Chondrocyte (in vitro differentiated cells): ENCODE results near the gene MAS1. TPM values are rescaled to one million over a fixed set of nuclear protein-coding genes. Genes with fewer than 3 reads are reported as not detected.
"Not testable (repeated sequence)": the region's sequence is repeated elsewhere in the genome, so short reads cannot be mapped to it uniquely, and the experiment has no call there.

Experiments
- DNase-seq: peaks from one replicate; pipeline ENCODE4 v3.0.0; 2021; ENCODE audit warnings: mixed read lengths, low spot score
- H3K27ac Mint-ChIP-seq: one replicate; pipeline ENCODE4 v1.8.0; 2021; ENCODE audit warnings: mild to moderate bottlenecking, moderate library complexity, mixed read lengths; ENCODE audit not compliant: unreplicated experiment
- H3K27me3 Mint-ChIP-seq: 2 replicates; pipeline ENCODE4 v1.8.0; 2021; ENCODE audit warnings: low read depth, mixed read lengths
- H3K36me3 Mint-ChIP-seq: 2 replicates; pipeline ENCODE4 v1.8.0; 2021; ENCODE audit warnings: low read depth, mixed read lengths
- H3K4me1 Mint-ChIP-seq: 2 replicates; pipeline ENCODE4 v1.8.0; 2021; ENCODE audit warnings: low read depth, mild to moderate bottlenecking, mixed read lengths
- H3K4me3 Mint-ChIP-seq: one replicate; pipeline ENCODE4 v1.8.0; 2021; ENCODE audit warnings: mild to moderate bottlenecking, moderate library complexity, mixed read lengths; ENCODE audit not compliant: unreplicated experiment
- H3K9me3 Mint-ChIP-seq: 2 replicates; pipeline ENCODE4 v1.8.0; 2021; ENCODE audit warnings: low read depth, mixed read lengths
- total RNA-seq: library from RNA; stranded (reverse); gene quantifications from 3 replicates; pipeline ENCODE4 v1.2.1, GENCODE V29; 2021
- TF ChIP-seq, protein P1 (sequence below): fragments of 200-600 bp; sonication (generic); IDR thresholded peaks from 2 replicates; pipeline ENCODE4 v1.5.0; 2021; ENCODE audit warnings: antibody characterized with exemption, mild to moderate bottlenecking, moderate library complexity

MAS1 gene
- total RNA-seq, 1 donor from 2014 or later, result not detected

DNA sequence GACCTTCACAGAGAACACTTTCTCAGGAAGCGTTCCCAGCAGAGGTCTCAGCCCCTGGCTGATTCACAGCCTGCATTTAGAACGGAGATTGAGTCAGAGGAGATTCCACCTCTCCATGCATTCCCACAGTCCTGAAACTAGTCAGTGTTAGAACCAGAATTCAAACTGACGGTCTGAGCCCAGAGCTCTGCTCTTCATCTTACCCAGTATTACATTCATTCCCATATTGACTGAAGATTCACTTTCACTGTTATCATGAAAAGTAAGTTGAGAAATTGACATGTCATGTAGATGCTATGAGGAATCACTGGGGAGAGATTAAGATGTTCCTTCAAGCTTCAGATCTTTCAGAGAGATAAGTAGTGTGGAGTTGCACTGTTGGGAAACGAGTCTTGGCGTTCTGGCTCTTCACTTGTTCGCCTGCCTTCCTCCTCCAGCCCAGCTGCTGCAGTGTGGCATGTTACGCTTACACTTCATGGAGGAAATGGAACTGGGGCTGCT is 28.3 kb downstream of the MAS1 start:
- TF ChIP-seq, protein P1, sequence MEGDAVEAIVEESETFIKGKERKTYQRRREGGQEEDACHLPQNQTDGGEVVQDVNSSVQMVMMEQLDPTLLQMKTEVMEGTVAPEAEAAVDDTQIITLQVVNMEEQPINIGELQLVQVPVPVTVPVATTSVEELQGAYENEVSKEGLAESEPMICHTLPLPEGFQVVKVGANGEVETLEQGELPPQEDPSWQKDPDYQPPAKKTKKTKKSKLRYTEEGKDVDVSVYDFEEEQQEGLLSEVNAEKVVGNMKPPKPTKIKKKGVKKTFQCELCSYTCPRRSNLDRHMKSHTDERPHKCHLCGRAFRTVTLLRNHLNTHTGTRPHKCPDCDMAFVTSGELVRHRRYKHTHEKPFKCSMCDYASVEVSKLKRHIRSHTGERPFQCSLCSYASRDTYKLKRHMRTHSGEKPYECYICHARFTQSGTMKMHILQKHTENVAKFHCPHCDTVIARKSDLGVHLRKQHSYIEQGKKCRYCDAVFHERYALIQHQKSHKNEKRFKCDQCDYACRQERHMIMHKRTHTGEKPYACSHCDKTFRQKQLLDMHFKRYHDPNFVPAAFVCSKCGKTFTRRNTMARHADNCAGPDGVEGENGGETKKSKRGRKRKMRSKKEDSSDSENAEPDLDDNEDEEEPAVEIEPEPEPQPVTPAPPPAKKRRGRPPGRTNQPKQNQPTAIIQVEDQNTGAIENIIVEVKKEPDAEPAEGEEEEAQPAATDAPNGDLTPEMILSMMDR, result no peak
- H3K27ac Mint-ChIP-seq, result peak overlapping the region; percentile 94

DNA sequence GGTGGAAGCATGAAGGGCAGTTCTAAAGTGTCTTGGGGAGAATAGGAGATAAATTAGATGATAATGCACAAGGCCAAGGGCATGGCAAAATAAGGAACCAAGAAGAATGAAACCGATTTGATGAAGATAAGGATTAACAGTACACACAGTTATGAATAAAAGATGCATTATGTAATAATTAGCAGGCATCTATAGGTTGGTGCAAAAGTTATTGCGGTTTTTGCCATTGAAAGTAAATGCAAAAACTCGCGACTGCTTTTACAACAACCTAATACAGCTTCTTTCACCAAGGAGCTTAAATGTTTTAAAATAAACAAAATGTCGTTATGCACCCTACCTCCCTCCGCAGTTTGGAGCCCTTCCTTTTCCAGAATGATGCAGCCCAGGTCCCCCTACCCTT is 29.0 kb downstream of the MAS1 start:
- no peak overlapping the region for H3K4me3 Mint-ChIP-seq
- H3K27me3 Mint-ChIP-seq, result no peaks in the 10 kb centered on the region
- TF ChIP-seq, protein P1, result no peak
- DNase-seq, result no peak
- H3K9me3 Mint-ChIP-seq, result no peaks in the 10 kb centered on the region
- H3K4me1 Mint-ChIP-seq, result peaks cover 19% of the 10 kb centered on the region
- H3K36me3 Mint-ChIP-seq, result no peaks in the 10 kb centered on the region
- H3K27ac Mint-ChIP-seq, result peak overlapping the region; percentile 5

More for the DNA sequence above, 28.3 kb downstream of the MAS1 start:
- Mint-ChIP-seq H3K9me3 (no peaks in the 10 kb centered on the region), H3K4me3 (no peak overlapping the region), H3K4me1 (peaks cover 15% of the 10 kb centered on the region), H3K27me3 (no peaks in the 10 kb centered on the region), H3K36me3 (no peaks in the 10 kb centered on the region)
- no peak for DNase-seq

DNA sequence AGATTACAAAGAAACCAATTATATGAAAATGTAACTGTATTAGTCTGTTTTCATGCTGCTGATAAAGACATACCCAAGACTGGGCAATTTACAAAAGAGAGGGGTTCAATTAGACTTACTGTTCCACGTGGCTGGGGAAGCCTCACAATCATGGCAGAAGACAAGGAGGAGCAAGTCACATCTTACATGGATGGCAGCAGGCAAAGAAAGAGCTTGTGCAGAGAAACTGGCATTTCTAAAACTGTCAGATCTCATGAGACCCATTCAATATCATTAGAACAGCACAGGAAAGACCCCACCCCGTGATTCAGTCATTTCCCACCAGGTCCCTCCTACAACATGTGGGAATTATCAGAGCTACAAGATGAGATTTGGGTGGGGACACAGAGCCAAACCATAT is 33.4 kb downstream of the MAS1 start:
- not testable (repeated sequence) for H3K27me3 Mint-ChIP-seq, H3K4me3 Mint-ChIP-seq, H3K27ac Mint-ChIP-seq, H3K36me3 Mint-ChIP-seq, H3K9me3 Mint-ChIP-seq, DNase-seq
- peaks cover 21% of the 10 kb centered on the region for H3K4me1 Mint-ChIP-seq

DNA sequence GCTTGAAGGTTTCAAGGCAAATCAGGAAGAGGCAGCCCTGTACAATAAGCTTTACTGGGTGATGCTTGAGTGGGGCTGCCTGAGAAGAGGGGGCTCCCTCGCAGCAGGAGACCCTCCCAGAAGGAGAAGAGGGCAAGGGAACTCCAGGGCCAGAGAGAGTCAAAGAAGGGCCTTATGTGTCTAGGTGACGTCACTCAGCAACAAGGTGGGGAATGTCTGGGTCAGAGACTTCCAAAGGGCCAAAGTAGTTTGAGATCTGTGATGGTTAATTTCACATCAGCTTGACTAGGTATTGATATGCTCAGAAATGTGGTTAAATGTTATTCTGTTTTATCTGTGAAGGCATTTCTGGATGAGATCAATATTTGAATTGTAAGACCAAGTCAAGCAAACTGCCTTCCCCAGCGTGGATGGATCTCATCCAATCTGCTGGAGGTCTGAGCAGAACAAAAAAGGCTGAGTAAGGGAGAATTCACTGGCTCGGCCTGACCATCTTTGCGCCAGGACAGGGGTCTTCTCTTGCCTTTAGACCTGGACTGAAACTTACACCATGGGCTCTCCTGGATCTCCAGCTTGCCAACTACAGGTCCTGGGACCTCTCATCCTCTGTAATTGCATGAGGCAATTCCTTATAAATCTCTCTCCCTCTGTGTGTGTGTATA is 35.9 kb downstream of the MAS1 start:
- Mint-ChIP-seq H3K36me3 (no peaks in the 10 kb centered on the region), H3K27ac (no peak overlapping the region), H3K27me3 (no peaks in the 10 kb centered on the region), H3K9me3 (no peaks in the 10 kb centered on the region), H3K4me3 (no peak overlapping the region), H3K4me1 (peaks cover 28% of the 10 kb centered on the region)
- no peak for DNase-seq
- TF ChIP-seq, protein P1, result no peak

DNA sequence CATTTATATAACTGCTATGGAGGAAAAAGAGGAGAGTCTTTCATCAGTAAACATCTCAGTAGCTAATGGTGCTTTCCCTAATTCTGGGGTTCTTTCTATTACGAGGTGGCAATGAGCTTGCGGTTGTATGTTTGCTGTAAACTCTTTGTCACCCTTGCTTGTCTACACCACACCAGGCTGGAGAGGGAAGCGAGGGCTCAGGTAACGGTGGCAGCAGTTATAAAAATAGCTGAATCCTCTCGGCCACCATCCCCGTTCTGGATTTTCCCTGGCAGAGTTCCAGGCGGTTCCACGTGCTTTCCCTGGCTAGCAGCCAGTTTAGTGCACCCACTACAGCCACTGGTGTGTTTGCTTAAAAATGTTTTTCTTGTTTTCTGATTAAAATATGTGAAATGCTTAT is 39.0 kb downstream of the MAS1 start:
- H3K9me3 Mint-ChIP-seq, result no peaks in the 10 kb centered on the region
- H3K4me1 Mint-ChIP-seq, result peaks cover 39% of the 10 kb centered on the region
- no peaks in the 10 kb centered on the region for H3K27me3 Mint-ChIP-seq
- no peaks in the 10 kb centered on the region for H3K36me3 Mint-ChIP-seq
- no peak overlapping the region for H3K4me3 Mint-ChIP-seq
- TF ChIP-seq, protein P1, result no peak
- peak overlapping the region; percentile 57 for H3K27ac Mint-ChIP-seq
- no peak for DNase-seq

DNA sequence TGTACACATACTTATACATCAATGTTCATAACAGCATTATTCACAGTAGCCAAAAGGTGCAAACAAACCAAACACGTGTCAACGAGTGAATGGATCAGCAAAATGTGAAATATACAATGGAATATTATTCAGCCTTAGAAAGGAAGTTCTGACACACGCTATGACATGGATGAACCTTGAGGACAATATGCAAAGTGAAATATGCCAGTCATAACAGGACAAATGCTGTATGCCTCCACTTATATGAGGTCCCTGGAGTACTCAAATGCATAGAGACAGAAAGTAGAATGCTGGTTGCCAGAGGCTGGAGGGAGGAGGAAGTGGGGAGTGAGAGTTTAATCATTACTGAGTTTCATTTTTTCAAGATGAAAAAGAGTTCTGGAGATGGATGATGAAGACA is 40.3 kb downstream of the MAS1 start:
- Mint-ChIP-seq H3K9me3 (peaks cover 8% of the 10 kb centered on the region), H3K4me1 (peaks cover 42% of the 10 kb centered on the region), H3K27me3 (no peaks in the 10 kb centered on the region), H3K4me3 (no peak overlapping the region), H3K36me3 (no peaks in the 10 kb centered on the region), H3K27ac (no peak overlapping the region)
- TF ChIP-seq, protein P1, result no peak
- DNase-seq, result no peak
